Activated naive CD4-positive, alpha-beta T cell treated with anti-CD3 and anti-CD28 coated beads, Interleukin-2, amount 50 U/mL, for 16 hours (primary cell): ENCODE measurements around the gene CCDC188.

Experiments
- DNase-seq: peaks from one replicate; pipeline ENCODE4 v3.0.0-alpha.2; 2020

Gene CCDC188

GRCh38 chr22:20116376-20116950, 34.4 kb downstream of the CCDC188 start:
- no peak for DNase-seq

- DNase-seq, result no peak
Measured at GRCh38 chr22:20115691-20116375, 35.0 kb downstream of the CCDC188 start, which contains the start of gene RANBP1. Gene RANBP1 (plus strand): TSS chr22:20116104. CDS start chr22:20116185, 81 bp downstream.

DNA sequence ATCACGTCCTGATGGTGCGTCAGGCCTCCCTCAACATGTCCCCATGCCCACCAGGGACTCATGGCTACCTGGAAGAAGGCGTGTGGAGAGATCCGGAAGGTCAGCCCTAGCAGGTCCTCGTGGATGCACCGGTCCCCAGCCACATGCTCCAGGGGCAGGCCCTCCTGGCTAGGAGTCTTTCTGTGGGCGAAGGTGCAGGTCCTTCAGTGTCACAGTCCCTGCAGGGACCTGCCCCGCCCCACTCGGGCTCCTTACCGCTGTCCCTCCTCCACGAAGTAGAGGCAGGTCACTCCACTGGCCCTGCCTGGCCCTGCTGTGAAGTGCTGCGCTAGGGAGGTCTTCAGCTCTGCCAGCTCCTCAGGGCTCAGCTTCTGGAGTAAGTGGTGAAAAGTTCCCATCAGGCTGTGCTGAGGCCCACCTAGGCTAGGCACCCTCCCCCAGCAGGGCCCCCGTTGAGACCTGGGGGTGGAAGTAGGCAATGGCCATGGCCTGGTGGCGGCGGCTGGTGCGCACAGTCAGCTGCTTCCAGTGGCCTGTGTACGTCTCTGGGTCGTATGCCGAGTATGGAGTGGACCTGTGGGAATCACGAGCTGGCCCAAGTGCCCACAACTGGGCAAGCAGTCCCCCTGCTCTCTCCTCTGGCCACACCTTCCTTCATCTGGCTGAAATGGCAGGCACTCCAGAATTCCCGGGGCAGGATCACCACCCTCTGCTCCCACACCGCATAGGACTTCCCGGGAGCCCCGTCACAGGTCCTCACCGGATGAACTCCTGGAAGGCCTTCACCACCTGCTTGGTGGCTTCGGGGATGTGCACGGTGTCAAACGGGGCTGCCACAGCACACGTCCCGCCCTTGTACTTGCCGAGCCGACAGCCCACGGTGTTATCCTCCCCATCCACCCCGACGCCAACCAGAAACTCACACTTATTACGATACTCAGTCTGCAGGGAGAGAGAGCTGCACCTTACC, 36.1 kb downstream of the CCDC188 start:
- DNase-seq, result no peak

GRCh38 chr22:20113551-20114310, 37.1 kb downstream of the CCDC188 start:
- DNase-seq, result no peak

DNA sequence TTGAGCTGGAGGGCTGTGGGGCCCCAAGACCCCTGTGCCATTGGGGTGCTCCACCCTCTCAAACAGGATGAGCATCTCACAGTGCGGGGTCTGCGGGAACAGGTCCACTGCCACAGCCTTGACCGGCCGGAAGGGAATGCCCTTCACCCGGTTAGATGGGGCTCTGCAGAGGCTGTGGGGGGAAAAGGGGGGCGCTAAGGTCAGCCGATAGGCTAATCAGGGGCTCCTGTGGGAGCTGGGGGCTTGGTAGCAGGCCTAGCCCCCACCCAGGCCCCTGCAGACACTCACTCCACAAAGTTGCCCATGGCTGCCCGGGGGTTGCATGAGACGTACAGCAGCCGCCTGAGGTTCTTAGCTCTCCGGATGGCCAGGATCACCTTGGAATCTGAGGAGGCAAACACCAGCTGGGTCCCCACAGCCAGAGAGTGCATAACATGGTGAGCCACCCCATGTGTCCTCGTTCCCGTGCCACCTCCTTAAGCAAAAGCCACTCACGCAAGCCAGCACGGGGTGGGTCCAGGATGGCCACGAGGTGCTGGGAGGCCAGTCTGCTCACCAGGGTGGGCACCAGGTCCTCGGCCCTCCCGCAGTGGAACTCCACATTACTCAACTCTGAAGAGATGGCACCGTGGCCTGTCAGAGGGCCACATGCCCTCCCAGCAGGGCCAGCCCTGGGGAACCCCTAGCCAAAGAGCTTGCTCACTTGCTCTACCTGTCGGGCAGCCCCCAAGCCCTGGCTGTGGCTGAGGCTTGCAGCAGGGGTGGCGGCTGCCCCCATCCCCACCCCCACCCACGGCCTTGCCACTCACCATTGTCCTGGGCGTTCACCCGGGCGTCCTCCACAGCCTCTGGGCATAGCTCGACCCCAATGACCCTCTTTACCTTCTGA, 38.0 kb downstream of the CCDC188 start:
- DNase-seq, result no peak

DNA sequence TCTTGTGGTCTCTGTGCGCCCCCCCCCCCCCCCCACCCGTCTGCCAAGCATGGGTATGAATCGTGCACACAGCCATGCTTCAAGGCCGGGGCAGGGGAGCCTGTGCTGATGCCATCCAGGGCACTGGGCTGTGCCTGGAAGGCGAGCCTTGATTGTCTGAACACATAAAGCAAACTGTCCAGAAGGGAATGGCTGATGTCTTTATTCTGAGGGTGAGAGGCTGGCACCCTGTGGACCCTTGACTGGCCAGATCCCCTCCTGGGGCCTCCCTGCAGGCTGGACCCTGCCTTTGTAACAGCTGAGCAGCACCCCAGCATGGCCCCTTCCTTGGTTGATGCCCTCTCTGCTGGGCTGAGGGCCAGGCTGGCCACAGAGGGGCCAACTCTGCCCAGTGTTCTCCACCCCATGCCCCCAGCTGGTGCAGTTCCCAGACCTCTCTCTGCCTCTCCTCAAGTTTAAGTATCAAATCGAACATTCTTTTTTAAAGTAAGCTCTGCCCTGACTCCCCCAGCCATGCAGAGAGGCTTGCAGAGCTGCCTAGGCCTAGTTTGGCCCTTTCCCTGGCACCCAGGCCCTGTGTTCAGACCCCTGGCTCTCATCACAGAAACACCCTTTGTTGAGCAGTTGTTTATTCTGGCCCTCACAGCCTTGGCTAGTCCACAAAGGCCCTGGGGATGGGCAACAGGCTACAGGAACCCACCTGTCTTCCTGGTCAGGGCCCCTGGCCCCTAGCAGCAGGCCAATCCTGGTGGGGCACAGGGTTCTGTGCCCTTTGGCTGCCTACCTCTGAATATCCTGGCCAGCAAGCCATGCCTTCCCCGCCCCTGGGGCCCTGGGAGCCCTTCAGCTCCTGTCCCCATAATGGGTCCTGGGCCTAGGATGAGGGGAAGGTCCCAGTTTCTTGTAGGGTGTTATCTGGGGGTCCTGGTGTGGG, 38.9 kb downstream of the CCDC188 start:
- DNase-seq, result no peak

- DNase-seq, result no peak
Measured at GRCh38 chr22:20111045-20111688, 39.7 kb downstream of the CCDC188 start.

DNA sequence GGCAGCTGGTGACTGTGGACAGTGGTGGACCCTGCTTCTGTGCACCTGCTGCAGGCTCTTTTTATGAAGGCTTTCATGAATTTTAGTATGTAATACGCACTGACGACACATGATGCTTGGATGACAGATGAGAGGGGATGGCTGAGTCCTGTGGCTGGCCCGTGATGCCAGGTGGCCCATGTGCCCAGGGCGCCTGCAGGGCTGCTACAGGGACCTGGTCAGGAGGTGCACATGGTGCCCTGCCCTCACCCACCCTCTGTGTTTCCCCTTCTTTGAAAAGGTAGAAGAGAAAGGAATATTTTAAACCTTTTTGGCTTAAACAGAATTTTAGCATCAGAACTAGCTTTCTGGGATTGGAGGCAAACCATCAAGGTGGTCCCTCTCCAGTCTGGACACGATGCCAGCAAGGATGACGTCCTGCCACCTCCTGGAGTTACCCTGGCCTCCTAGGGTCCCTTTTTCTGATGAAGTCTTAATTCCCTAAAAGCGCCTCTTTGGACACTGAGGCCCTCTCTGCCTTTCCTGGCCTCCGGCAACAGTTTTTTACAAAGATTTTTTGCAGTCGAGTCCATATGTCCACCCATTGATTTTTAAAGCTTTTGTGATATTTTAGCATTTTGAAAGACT, 40.4 kb downstream of the CCDC188 start:
- DNase-seq, result no peak

DNA sequence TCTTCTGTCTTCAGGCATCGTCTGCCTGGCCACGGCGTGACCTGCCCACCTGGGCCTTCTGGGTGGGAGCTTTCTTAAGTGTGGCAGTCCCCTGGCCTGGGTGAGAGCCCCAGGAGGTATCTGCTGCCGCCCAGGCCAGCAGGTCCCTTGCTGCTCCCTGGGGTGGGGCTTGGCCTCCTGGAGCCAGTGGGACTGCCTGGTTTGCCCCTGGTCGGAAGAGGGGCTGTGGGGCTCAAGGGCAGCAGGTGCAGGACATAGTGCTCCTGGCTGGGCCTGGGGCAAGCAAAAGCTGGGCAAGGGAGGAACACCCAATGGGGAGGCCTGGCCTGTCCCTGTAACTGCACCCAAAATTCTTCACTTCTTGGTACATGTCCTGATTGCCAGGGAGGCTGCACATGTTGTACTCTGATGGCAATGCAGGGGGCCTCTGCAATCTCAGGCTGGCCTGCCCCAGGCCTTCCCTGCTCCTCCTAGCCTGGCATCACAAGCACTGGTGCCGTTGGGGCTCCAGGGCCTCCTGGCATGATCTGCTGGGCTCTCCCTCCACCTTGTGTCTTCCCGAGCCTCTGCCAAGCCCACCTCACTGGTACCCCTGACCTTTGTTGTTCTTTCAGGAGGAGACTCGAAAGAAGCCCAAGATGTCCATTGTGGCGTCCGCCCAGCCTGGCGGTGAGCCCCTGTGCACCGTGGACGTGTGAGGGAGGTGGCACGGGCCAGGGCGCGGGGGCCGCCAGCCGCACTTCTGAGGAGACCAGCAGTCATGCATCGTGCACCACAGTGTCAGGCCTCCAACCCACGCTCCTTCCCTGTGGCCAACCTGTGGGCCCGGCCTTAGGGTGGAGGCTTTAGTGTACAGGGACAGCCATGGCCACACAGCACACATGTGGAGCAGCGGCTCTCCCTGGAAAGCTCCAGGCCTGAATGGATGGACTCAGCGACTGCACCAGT, 41.2 kb downstream of the CCDC188 start:
- no peak for DNase-seq

DNA sequence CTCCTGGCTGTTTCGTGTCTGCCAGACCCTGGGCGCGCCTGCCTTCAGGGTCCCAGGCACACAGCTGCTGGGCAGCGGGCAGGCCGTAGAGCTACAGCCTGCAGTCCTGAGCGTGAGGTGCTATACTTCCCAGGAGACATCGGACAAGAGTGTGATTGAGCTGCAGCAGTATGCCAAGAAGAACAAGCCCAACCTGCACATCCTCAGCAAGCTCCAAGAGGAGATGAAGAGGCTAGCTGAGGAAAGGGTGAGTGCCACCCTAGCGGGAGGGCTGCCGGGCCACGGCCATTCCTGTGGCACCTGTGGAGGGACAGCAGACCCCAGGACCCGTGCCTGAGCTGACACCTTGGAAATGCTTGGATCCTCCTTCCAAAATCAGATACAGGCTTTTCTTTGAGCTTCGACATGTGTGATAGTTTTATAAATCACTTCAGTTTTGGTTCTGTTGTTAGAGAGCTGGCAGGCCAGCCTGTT, 42.1 kb downstream of the CCDC188 start:
- DNase-seq, result no peak

GRCh38 chr22:20107951-20108756, 42.7 kb downstream of the CCDC188 start:
- DNase-seq, result no peak

DNA sequence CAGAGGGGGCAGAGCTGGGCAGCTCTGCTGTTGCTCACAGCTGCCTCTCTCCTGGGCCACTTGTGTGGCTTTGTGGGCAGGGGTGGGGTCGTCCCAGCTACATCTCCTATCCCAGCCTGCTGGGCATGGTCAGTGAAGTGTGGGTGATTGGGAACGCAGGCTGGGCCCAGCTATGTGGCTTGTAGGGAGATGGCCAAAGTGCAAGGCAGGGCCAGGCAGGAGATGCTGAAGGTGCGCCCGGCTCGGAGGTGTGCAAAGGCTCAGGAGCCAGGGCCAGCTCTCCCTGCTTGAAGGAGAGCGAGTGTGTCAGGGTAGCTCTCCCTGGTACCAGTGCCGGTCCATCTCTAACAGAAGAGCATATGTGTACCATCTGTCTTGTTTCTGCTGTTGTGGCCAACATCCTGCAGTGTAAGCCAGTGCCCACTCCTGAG, 43.4 kb downstream of the CCDC188 start:
- no peak for DNase-seq

- no peak for DNase-seq
Measured at GRCh38 chr22:20106849-20107237, 44.0 kb downstream of the CCDC188 start.

- no peak for DNase-seq
Measured at GRCh38 chr22:20106205-20106848, 44.5 kb downstream of the CCDC188 start.

GRCh38 chr22:20105456-20106204, 45.2 kb downstream of the CCDC188 start:
- DNase-seq, result no peak

- no peak for DNase-seq
Measured at GRCh38 chr22:20102203-20102780, 48.6 kb downstream of the CCDC188 start.
